ENCODE measurements around the gene HAND2.

Gene HAND2

DNA sequence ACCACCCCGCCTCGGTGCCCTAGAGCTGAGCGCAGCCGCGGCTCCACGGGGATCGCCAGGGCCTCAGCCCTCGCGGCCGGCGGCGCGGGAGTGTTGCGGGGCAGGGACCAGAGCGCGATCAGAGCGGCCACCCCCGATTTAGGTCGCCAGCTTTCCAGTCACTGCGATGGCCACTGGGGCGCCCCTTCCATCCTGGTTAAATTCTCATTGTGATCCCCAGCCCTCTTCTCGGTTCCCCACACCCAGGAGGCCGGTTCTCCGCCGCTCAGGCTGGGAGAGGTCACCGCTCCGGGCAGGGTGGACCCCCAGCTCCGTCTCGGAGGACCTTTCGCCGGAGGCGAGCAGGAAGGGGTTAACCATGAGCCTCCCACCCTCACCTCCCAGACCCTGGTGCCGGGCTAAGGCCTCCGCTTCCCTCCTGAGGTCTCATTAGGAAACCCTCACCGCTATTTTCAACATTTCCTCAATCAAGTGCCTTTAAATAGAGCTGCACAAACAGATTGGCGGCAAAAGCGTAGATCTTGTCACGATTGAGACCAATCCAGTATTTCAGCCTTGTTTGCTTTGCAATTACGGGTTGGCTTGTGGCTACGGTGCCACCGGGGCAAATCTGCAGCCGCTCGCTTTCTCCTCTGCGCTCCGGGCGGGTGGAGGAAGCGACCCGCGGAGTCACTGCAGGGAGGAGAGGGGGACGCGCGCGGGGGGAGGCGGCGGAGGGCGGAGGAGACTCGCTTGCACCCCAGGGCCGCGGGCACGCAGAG is 8.3 kb upstream of the HAND2 start:
- TF ChIP-seq POLR2AphosphoS5 (IDR thresholded peaks at IDR 0.05; ENCODE audit: low read depth, low read length) (no peak), SIN3A (IDR thresholded peaks at IDR 0.05; ENCODE audit: borderline replicate concordance, insufficient read depth, low read length) (no peak), FOXP2 (optimal IDR thresholded peaks at IDR 0.05; ENCODE audit: borderline replicate concordance, extremely low read depth, extremely low read length, insufficient read depth) (no peak), TAF1 (IDR thresholded peaks at IDR 0.05; ENCODE audit: borderline replicate concordance, insufficient read depth, low read length) (no peak)
- TF ChIP-seq, protein P1, sequence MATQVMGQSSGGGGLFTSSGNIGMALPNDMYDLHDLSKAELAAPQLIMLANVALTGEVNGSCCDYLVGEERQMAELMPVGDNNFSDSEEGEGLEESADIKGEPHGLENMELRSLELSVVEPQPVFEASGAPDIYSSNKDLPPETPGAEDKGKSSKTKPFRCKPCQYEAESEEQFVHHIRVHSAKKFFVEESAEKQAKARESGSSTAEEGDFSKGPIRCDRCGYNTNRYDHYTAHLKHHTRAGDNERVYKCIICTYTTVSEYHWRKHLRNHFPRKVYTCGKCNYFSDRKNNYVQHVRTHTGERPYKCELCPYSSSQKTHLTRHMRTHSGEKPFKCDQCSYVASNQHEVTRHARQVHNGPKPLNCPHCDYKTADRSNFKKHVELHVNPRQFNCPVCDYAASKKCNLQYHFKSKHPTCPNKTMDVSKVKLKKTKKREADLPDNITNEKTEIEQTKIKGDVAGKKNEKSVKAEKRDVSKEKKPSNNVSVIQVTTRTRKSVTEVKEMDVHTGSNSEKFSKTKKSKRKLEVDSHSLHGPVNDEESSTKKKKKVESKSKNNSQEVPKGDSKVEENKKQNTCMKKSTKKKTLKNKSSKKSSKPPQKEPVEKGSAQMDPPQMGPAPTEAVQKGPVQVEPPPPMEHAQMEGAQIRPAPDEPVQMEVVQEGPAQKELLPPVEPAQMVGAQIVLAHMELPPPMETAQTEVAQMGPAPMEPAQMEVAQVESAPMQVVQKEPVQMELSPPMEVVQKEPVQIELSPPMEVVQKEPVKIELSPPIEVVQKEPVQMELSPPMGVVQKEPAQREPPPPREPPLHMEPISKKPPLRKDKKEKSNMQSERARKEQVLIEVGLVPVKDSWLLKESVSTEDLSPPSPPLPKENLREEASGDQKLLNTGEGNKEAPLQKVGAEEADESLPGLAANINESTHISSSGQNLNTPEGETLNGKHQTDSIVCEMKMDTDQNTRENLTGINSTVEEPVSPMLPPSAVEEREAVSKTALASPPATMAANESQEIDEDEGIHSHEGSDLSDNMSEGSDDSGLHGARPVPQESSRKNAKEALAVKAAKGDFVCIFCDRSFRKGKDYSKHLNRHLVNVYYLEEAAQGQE (IDR thresholded peaks at IDR 0.05; ENCODE audit: insufficient read depth in 1 of 2, low read depth in 2 of 2, low read length in 2 of 2) = no peak

DNA sequence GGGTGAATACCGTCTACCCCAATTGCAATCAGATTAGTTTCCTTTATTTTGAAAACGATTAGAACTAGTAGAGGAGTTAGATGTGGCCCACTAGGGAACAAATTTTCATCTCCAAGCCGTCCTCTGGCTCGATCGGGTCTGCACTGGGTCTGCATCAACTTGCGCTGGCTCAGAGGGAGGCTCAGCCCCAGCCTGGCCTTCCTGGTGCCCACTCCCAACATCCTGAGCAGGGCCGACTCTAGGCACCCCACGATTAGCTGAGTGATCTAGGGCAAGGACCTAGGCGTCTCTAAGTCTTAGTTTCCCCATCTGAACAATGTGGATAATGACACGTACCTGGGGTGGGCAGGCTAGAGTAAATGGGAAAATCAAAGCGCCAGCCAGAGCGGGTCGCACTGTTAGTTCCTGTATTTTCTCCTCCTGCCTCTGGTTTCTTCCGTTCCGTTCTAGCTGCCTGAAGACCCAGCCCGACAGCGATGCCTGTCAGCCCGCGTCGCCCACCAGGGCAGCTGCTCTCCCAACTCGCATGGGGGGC is 7.7 kb upstream of the HAND2 start:
- TF ChIP-seq, protein P1 (IDR thresholded peaks at IDR 0.05; ENCODE audit: insufficient read depth in 1 of 2, low read depth in 2 of 2, low read length in 2 of 2) = no peak

DNA sequence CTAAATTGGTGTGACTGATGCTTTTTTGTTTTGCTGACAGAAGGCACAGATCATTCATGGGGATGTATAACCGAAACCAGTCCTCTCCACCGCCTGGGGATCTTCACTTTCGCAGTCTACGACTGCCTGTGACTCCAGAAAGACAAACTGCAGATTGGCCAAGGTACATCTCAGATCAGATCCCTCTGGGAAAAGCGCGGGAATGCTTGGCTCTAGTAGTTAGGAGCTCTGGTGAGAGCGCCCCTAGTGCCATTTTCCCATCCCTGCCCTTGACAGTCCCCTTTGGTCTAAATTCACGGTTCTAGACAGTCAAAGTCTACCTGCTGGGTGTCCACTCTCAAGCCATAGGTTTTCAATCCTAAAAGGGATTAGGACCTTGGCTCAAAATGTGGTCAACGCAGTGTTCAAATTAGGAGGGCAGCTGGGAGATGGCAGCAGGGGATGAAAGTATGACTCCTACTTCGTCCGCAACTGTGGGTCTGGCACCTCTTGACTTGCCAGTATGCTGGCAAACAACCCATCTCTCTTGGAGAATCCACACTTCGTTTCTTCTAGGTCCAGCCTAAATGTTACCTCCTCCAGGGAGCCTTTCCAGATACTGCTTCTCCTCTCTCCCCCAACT is 6.9 kb upstream of the HAND2 start:
- TF ChIP-seq FOXP2 (optimal IDR thresholded peaks at IDR 0.05; ENCODE audit: borderline replicate concordance, extremely low read depth, extremely low read length, insufficient read depth) (no peak), SIN3A (IDR thresholded peaks at IDR 0.05; ENCODE audit: borderline replicate concordance, insufficient read depth, low read length) (no peak), POLR2AphosphoS5 (IDR thresholded peaks at IDR 0.05; ENCODE audit: low read depth, low read length) (no peak)
- TF ChIP-seq, protein P1 (IDR thresholded peaks at IDR 0.05; ENCODE audit: insufficient read depth in 1 of 2, low read depth in 2 of 2, low read length in 2 of 2) = no peak

DNA sequence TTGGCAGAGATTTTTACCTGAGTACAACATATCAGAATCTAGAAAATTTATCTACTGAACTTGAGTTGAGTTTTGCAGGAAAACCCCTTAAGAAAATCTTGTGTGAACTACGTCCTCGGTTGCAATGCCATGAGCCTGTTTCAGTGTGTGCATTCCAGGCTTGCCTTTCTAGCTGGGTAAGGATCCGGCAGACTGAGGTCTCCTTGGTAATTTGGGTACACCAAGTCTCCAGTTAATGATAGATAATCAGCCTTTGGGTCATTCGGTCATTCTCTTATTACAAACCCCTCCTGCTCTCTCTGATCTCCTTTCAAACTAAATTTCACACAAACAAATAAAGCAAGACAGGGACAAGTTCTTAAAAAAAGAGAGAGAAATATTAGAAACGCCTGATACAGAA is 5.9 kb upstream of the HAND2 start:
- TF ChIP-seq TAF1 (IDR thresholded peaks at IDR 0.05; ENCODE audit: borderline replicate concordance, insufficient read depth, low read length) = no peak
- TF ChIP-seq, protein P1 (IDR thresholded peaks at IDR 0.05; ENCODE audit: insufficient read depth in 1 of 2, low read depth in 2 of 2, low read length in 2 of 2) = no peak
- no peak for TF ChIP-seq POLR2AphosphoS5 (IDR thresholded peaks at IDR 0.05; ENCODE audit: low read depth, low read length)
- TF ChIP-seq FOXP2 (optimal IDR thresholded peaks at IDR 0.05; ENCODE audit: borderline replicate concordance, extremely low read depth, extremely low read length, insufficient read depth) = no peak
- no peak for TF ChIP-seq SIN3A (IDR thresholded peaks at IDR 0.05; ENCODE audit: borderline replicate concordance, insufficient read depth, low read length)

Data from PFSK-1 (cell line).